ENCODE measurements around the gene ILKAP.

GRCh38 chr2:238151628-238152235, 51.8 kb downstream of the ILKAP start:
- TF ChIP-seq CTCF (IDR thresholded peaks at IDR 0.05) (no peak), POLR2A (IDR thresholded peaks at IDR 0.05) (no peak), POLR2AphosphoS5 (IDR thresholded peaks at IDR 0.05) (no peak)
